GM21723 (cell line): ENCODE measurements around the gene IRF2.
A peak's percentile ranks its signal among the peaks of the same experiment; 100 is the strongest.

Source experiments
- ATAC-seq: cut with Tn5 transposase; IDR thresholded peaks from one replicate; pipeline ENCODE4 v1.9.1; 2021; ENCODE audit warnings: mild to moderate bottlenecking, moderate library complexity; ENCODE audit not compliant: unreplicated experiment

Gene IRF2

DNA sequence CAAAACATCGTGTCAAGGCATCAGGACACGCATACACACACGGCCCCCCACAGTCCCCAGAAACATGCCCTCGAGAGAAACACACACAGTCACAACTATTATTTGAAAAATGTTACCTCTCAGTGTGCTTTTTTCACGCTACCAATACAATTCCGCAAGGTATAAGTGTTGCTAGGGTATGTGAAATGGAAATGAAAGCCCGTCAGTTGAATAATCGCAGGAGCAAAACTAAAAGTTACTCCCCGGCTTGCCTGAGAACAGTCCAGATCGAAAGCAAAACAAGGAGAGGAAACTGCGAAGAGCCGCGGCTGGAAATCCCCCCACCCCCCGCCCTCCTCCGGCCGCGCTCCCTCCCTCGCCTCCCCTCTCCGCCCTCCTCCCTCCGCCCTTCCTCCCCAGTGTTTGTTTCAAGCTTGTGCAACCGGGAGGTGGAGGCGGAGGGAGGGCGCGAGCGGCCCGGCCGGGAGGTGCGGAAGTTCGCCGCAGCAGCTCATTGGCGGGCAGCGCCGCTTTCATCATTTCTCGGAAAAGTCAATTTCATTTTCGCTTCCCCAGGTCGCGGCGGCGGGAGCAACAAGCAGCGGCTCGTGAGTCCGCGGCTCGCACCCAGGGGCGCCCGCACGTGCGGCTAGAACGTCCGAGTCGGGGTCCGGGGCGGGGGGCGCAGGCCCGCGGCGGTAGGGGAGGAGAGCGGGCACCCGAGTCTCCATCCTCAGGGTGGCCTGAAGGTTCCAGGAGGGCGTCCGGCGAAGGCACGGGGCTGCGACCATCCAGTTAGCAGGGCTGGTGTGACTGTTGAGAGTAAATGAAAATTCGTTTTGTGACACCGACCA lies at the start of gene IRF2:
IRF2 (minus strand) TSS at position 288 of the 833 bp plus-strand sequence. CDS start 45,486 bp downstream, outside the sequence.
- peak; percentile 58 for ATAC-seq

DNA sequence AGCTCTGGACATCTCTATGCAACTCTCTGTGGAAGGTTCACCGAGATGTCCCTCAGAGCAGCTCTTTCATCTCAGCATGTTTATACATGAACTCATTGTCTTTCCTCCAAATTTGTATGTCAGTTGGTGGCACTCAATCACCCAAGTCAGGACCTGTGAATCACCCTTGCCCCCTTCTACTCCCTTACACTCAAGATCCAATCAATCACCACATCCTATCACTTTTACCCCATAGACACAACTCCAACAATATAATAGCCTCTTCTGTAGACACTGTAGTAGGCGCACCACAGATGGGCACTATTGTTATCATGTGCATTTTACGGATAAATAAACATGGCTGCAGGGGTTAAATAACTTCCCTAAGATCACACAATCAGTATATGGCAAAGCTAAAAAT lies 41.3 kb upstream of the IRF2 start:
- no peak for ATAC-seq

DNA sequence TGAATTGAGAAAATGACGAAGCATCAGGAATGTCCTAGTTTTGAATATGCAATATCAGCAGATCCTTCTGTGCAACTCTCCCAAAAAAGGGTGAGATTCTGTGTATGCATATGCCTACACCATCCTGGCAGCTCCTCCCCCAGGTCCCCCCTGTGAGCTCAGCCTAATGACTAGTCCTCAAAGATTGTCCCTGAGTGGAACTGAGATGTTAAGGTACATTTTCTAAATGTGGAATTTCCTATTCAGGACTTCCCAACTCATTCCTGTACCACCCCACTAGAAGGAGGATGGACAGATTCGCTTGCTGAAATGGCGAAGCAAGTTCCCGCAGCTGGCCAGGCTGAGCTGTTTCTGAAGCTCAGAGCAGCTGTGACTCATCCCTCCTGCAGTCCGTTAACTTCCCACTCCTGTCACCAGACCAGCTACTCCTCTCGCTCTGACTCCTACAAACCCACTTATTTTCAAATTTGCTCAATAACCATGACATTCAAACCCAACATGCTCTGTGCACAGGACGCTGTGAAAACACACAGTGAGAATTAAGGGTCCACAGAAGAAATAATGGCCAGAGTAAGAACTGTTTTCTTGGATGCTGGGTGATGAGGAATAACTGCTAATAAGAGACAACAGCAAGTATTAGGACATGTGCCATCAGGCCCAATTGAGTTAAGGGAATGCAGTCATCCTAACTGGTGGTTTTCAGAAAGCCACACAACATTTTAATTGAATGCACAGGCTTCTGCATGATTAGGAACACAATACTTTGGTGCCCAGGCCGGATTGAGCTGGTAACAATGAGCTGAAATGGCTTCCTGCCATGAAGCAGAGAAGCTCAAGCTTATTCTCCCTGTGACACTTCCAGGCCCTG lies 40.0 kb upstream of the IRF2 start:
- peak; percentile 95 for ATAC-seq

DNA sequence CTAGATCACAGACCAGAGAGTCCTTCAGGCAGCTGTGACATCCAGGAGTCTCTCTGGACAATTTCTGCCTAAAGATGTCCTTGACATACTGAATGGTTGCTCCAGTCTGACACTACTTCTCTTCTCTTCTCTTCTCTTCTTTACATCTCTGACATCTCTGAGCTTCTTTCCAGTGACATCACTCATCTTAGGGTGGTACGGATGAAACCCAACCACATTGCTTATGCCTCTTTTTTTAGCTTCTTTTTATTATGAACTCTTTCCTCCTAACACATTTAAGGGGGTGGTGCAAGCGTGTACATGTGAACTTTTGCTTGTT lies 39.4 kb upstream of the IRF2 start:
- ATAC-seq: peak; percentile 28

DNA sequence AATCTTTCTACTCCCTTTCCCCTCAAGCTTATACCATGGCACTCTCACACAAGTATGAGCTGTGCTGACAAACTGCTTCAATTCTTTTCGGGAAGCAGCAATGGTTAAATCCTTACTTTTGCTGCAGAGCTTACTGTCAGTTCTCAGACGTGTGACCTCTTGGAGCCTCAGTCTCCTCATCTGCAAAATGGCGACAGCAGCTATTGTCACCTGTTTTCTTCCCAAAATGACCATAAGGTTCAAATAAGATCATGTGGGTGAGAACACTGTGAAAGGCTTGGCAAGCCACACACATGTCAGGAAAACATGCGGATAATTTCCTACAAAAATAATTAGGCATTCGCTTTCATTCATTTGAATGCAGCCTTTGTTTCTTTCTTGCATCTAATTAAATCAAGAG lies 36.8 kb upstream of the IRF2 start:
- no peak for ATAC-seq

DNA sequence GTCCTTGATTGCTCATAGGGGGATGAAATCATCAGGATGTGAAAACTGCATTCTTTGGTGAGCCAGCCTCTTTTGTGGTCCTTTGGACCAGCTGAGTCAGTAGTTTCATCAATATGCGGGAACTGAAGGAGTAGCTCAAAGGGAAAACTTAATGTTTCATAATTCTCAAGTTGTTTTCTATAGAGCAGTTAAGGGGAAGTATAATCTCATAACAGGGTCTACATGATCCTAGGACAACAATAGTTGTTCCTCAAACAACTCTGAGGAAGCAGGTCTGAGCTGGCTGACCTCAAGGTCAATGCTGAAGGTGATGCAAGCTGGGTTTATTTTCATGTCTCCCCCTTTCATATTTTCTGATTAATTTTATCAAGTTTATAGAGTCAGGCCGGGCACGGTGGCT lies 36.1 kb upstream of the IRF2 start:
- no peak for ATAC-seq

DNA sequence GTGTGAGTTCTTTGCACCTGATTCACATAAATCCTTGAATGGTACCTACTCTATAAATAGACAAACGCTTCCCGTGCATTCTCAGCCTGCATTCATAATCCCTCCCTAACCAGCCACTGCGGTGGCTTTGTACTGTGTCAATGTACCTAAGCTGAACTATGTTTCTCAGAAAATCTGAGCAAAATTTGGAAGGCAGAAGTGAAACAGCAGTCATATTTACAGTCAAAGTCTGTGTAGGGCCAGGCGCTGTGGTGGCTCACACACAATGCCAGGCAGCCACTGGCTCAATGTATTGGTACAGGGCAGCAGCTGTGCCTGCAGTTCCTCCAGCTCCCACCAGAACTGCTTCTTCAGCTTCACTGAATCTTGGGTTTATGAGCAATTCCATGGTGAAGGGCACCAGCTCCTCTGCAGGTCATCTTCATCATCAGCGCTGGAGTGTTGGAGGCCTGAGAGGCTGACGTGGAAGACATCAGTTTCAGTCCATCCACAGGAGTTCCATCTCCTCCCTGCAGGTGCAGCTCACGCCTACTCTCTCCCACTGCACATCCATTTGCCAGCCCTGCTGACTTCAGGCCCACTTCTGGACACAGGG lies 32.3 kb upstream of the IRF2 start:
- peak; percentile 95 for ATAC-seq

DNA sequence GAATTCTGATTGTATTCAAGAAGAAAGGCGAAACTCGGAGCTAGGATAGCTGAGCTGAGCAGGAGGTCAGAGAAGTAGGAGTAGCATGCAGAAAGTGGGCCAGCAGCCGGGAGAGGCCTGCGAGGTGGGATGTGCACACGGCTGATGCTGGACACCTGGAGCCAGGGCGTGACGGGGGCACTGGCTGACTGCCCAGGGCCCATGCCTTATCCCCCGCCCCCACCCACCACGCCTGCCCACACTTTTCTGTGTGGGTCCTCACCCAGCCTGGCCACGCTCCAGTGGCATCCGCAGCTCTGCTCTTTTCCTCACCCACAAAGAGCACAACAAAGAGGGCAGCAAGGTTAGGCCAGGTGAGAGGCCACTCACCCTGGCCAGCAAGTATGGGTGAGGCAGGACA lies 30.0 kb upstream of the IRF2 start:
- ATAC-seq: no peak

DNA sequence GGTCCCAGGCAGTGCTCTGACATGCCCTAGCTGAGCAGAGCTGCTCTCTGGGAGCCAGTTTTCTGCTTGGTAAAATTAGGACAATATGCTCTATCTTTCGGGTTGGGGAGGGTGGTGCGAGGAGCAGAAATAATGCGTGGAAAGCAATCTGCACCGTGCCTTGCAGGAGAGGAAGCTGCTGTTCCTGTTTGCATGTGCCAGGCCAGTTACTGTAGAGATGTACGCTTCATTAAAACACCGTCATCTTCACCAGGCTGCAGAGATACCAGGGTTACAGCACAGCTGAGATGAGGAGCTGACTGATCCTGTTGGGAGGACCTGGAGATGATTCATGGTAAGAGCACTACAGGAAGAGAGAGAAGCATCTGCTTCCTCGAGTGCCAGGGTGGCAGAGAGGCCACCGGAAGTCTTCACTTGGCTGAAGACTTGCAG lies 29.5 kb upstream of the IRF2 start:
- no peak for ATAC-seq

DNA sequence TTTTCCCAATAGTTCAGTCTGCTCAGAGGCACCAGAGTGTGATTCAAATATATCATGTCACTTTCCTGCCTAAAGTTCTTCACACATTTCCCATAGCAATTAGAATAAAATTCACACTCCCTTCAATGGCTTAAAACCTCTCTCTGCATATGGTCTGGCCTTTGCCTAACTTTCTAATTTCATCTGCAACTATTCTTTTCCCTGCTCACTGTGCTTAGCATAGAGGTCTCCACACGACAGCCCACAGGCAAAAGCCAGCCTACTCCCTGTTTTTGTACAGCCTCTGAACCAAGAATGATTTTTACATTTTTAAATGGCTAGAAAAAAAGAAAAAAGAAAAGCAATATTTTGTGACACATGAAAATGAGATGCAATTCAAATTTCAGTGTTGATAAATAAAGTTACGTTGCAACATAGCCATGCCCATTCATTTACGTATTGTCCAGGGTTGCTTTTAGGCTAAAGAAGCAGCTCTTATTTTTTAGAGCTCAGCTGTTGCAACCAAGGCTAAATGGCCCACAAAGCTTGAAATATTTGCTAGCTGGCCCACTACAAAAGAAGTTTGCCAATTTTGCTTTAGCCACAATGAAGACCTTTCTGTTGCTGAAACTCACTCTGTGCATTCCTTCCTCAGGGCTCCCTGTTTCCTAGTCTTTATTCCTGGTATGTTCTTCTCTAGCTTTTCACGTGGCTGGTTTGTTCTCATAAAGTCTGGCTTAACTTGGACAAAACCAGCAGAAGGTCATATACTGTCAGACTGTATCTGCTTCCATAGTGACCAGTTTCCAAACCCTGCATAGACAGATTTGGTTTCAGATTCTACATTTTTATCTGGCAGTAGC lies 26.6 kb upstream of the IRF2 start:
- ATAC-seq: no peak

DNA sequence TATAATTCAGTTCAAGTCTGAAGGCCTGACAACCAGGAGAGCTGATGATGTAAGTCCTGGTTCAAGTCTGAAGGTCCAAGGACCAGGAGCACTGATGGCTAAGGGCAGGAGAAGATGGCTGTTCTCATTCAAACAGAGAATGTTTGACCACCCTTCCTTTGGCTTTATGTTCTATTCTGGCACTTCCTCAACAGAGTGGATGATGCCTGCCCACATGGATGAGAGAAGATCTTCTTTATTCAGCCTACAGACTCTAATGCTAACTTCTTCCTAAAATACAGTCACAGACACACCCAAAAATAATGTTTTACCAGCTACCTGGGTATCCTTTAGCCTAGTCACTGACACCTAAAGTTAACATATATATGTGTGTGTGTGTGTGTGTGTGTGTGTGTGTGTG lies 25.6 kb upstream of the IRF2 start:
- no peak for ATAC-seq

DNA sequence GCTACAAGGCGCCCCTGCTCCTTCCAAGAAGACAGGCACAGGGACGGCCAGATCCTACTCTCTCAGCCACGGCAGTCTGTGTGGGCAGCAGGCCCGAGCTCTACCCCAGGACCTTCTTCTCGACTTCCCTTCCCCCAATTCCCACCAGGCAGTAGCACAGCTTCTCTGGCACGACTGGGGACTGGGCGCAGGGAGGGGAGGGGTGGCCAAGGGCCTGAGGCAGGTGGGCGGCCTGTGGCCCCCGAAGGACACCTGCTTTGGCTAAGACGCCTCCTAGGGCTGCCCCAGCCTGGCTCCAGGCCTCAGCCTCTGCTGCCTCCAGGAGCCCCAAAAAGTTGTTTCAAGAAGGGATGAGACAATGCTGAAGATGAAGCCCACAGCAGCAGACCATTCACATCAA lies 24.2 kb upstream of the IRF2 start:
- no peak for ATAC-seq

DNA sequence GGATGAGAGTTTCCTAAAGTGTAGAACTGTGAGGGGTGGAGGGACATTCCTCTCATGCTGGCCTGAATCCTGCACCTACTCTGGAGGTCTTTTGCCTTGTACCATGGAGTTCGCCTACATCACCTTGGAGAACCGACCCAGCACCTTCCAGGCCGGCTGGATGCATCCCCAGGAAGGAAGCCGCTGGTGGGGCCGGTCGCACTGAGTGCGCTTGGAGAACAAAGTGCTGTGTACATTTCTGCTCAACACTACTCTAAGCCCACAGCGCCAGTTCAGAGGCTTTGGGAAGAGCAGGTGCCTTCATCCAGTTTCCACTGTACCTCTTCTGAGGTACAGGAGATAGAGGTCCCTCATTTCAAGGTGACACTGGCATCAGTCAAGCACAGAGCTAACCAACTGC lies 15.4 kb upstream of the IRF2 start:
- ATAC-seq: no peak

DNA sequence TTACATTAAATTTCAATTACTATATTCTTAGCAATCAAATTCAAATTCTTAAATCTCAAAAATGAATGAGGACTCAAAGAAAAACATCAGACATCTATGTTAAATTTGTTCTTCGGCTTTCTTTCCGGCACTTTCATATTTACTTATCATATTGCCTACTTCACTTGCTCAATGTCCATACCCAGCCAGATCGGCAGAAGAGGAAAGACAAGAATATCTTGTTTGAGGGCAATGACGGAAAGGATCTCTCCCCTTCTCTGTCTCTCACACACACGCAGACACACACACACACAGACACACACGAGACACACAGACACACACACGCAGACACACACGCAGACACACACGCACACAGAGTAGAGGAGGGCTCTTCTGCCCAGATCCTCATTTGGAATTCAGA lies 13.2 kb upstream of the IRF2 start:
- no peak for ATAC-seq

DNA sequence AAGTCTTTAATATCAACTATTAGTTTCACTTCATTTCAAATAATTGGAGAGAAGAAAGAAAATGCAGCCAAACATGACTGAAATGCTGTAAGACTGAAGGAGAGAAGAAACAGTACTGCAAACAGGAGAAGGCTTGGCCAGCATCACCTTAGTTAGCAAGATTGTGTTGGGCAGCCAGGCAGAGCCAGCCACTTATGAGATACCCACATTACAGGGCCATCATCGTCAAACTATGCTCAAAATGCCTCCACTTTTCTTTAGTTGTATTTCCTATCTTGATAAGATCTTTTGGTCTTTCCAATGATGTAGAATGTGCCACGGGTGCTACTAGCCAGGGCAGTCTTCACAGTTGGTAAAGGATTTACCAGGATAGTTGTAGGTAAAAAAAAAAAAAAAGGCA lies 10.9 kb upstream of the IRF2 start:
- ATAC-seq: no peak

DNA sequence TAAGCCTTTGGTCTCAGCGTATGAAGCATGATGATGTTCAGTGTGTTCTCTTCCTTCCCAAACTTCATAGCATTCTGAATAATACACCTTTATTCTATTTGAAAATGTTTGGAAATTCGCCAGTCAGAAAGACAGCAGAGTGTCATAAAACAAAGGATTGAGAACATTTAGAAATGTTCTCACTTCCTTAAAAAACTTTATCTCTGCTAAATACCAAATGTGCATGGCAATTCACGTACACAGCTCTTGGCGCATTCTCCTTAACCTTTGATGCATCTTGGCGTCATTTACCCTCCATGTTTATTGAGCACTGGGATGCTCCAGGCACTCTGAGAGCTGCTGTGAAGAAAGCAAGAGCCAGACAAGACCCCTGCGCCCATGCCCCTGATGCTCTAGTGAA lies 7.2 kb upstream of the IRF2 start:
- no peak for ATAC-seq

DNA sequence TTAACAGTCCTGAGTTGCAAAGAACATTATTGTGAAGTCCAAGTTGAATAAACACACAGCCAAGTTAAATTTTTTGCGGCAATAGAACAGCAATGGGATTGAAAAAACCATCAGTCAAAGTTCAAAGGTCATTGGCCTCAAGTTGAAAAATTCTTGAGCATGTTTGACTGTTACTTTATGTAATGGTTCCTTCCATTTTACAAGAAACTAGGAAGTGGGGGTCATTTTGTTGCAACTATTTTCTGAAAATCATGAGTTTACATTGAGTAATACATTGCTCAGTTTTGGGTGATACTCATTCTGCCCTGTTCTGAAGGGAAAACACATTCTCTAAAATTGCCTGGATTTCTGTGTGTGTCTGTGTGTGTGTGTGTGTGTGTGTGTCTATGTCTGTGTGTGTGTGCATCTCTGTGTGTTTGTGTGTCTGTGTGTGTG lies 5.2 kb upstream of the IRF2 start:
- ATAC-seq: no peak

DNA sequence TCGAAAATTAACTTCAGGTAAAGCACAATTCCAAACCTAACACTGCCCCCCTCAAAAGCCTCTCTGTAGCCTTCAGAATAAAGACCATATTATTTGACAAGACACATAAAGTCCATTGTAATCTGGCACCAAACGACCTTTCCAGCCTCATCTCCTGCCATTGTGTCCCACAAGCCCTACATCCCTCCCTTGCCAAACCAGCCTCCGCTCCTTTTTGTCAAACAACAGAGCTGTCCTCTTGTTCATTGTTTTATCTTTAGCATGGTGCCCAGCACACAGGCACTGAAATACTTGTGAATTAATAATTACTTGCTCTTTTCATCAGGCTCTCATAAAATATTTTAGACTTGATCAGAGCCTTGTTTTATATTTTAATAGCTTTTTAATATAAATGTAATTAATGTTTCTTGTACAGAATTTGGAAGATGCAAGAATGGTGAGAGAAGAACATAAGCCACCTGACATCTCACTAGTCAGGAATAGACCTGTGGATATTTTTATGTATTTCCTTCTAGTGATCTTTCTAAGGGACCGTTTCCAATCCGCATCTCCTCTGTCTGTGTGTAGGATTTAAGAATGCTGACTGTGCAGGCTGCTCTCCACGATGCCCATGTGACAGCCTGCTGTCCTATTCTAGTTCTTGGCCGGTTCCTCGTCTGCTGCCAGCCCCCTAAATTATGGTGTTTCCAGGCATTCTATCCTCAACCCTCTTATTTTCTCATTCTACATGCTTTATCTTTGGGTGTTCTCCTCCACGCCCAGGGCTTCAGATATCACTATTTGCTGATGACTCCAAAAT lies 3.0 kb upstream of the IRF2 start:
- ATAC-seq: no peak

DNA sequence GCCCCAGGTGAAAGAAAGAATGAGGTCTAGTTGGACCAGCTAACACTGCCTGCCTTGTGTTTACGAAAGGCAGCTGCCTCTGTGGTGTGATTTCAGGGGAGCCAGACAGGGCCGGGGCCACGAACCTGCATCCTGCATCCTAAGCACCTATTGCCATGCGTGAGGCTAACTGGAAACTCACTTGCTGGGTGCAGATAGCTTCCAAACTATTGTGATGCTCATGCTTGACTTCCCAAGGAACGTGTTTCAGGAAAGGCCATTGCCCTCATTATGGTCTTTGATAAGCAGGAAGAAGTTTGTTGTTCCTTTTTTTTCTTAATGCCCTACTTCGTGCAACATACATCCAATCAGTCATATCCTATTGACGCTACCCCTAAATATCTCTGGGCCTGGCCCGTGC lies 2.3 kb upstream of the IRF2 start:
- no peak for ATAC-seq

DNA sequence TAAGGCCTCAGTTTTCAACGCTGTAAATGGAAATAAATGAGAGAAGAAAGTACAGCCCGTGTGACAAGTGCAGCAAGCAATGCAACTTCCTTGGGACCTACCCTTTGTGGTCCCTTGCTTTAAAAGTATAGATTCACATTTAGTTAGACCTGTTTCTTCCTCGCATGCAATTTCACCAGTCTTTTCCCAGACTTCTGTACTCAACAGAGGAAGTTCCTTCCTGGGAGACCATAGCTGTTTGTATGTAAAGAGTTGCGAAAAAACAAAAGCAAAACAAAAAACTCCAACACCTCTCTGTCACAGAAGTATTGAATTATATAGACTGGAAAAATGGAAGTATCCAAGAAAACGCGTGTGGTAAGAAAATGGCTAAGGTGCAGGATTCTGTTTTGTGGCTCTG lies 1.1 kb upstream of the IRF2 start:
- no peak for ATAC-seq
